Erythroblast (primary cell): ENCODE measurements around the gene MTG2.

Source experiments
- GATA1 ChIP-seq: IDR thresholded peaks from 2 replicates; pipeline ENCODE4 v1.6.1; 2011; ENCODE audit warnings: low read depth, mild to moderate bottlenecking, control low read depth, low read length, moderate library complexity
- POLR2A ChIP-seq: IDR thresholded peaks from 2 replicates; pipeline ENCODE4 v1.6.1; 2011; ENCODE audit warnings: mild to moderate bottlenecking, low read length

DNA sequence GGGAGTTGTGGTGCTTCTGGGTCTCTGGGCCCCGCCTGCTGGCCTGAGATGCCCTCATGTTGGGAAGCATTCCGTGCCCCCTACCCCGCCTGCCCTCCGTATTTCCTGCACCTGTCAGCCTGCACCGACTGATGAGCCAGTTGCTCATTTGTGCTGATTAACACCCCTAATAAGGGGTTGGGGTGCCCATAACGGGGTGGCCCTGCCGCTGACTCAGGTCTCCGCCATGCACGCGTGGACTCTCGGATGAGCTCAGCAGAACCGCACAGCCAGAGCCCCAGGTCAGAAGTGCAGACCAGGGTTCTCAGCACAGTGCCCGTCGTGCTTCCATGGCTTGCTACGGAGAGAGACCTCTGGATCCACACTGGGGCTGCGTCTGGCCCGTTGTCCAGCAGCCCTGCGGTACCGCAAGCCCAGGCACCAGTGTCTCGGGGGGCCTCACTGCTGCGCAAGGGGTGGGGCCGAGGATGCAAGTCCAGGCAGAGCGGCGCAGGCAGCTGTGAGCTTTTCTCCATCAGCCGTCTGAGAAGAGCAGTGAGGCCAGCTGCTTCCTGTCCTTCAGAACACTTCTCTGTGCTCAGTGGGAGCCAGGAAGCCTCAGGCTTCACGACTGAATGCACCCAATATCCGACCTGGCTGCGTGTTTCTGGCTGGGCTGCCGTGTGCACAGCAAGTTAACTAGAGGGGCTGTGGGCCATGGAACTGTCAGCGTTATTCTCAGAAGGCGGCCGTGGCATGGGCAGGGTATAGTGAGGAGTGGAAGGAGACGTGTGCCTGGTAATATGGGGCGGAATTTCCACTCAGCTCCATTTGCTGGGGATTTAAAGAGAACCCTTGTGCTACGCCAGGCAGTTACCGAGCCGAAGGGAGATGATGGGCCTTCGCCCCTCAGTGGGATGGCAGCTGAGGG lies 18.6 kb downstream of the MTG2 start:
- TF ChIP-seq POLR2A (no peak), GATA1 (no peak)
